H9 (cell line): ENCODE measurements around the gene VTN. TPM values are rescaled to one million over a fixed set of nuclear protein-coding genes. Genes with fewer than 3 reads are reported as not detected.

Source experiments
- DNase-seq: peaks from one replicate; pipeline ENCODE4 v3.0.0-alpha.2; 2017
- H2AFZ ChIP-seq: one replicate; pipeline ENCODE4 v1.6.1; 2013; ENCODE audit warnings: mild to moderate bottlenecking, low read length, control low read depth, moderate library complexity
- H2AK5ac ChIP-seq: 2 replicates; pipeline ENCODE4 v1.6.1; 2013; ENCODE audit warnings: low read length, control low read depth, mixed read lengths; ENCODE audit not compliant: insufficient read length
- H2BK120ac ChIP-seq: one replicate; pipeline ENCODE4 v1.6.1; 2013; ENCODE audit warnings: low read depth, mild to moderate bottlenecking, low read length, control low read depth, inconsistent platforms; ENCODE audit not compliant: poor library complexity, severe bottlenecking
- H2BK12ac ChIP-seq: 2 replicates; pipeline ENCODE4 v1.6.1; 2013; ENCODE audit warnings: low read length, control low read depth, mixed read lengths, low read depth; ENCODE audit not compliant: insufficient read length
- H2BK15ac ChIP-seq: 2 replicates; pipeline ENCODE4 v1.6.1; 2013; ENCODE audit warnings: low read depth, low read length, control low read depth
- H2BK20ac ChIP-seq: one replicate; pipeline ENCODE4 v1.6.1; 2013; ENCODE audit warnings: low read depth, mild to moderate bottlenecking, low read length, control low read depth, inconsistent platforms; ENCODE audit not compliant: poor library complexity, severe bottlenecking
- H2BK5ac ChIP-seq: 2 replicates; pipeline ENCODE4 v1.6.1; 2013; ENCODE audit warnings: low read length, control low read depth, mixed read lengths; ENCODE audit not compliant: insufficient read length
- H3K14ac ChIP-seq: 2 replicates; pipeline ENCODE4 v1.6.1; 2013; ENCODE audit warnings: low read length, control low read depth; ENCODE audit not compliant: insufficient read depth
- H3K18ac ChIP-seq: 2 replicates; pipeline ENCODE4 v1.6.1; 2013; ENCODE audit warnings: low read depth, mild to moderate bottlenecking, mixed read lengths, low read length, control low read depth; ENCODE audit not compliant: insufficient read length
- H3K23ac ChIP-seq: 2 replicates; pipeline ENCODE4 v1.6.1; 2013; ENCODE audit warnings: low read length, control low read depth, mixed read lengths, low read depth; ENCODE audit not compliant: insufficient read length
- H3K23me2 ChIP-seq: 2 replicates; pipeline ENCODE4 v1.6.1; 2013; ENCODE audit warnings: low read depth, mild to moderate bottlenecking, mixed read lengths, low read length, control low read depth; ENCODE audit not compliant: insufficient read length, poor library complexity, severe bottlenecking
- H3K27ac ChIP-seq: 2 replicates; pipeline ENCODE4 v1.5.1; 2013; ENCODE audit warnings: low read length, control low read depth, mixed read lengths, low read depth; ENCODE audit not compliant: insufficient read length
- H3K27me3 ChIP-seq: 2 replicates; pipeline ENCODE4 v1.6.1; 2013; ENCODE audit warnings: low read length, control low read depth, inconsistent platforms; ENCODE audit not compliant: insufficient read depth
- H3K4ac ChIP-seq: 2 replicates; pipeline ENCODE4 v1.6.1; 2013; ENCODE audit warnings: low read depth, mild to moderate bottlenecking, control low read depth, inconsistent platforms, low read length, moderate library complexity
- H3K4me1 ChIP-seq: 2 replicates; pipeline ENCODE4 v1.6.1; 2013; ENCODE audit warnings: low read length, control low read depth, inconsistent platforms; ENCODE audit not compliant: insufficient read depth
- H3K4me2 ChIP-seq: 2 replicates; pipeline ENCODE4 v1.6.1; 2013; ENCODE audit warnings: low read length, control low read depth, mixed read lengths; ENCODE audit not compliant: insufficient read length, insufficient read depth
- H3K56ac ChIP-seq: 2 replicates; pipeline ENCODE4 v1.6.1; 2013; ENCODE audit warnings: low read depth, mild to moderate bottlenecking, mixed read lengths, low read length, control low read depth; ENCODE audit not compliant: insufficient read length
- H3K79me1 ChIP-seq: 2 replicates; pipeline ENCODE4 v1.6.1; 2013; ENCODE audit warnings: low read depth, mild to moderate bottlenecking, moderate library complexity, low read length, control low read depth, inconsistent platforms; ENCODE audit not compliant: insufficient read depth, poor library complexity, severe bottlenecking
- H3K79me2 ChIP-seq: 2 replicates; pipeline ENCODE4 v1.6.1; 2013; ENCODE audit warnings: low read length, control low read depth, inconsistent platforms; ENCODE audit not compliant: insufficient read depth
- H3K9ac ChIP-seq: 2 replicates; pipeline ENCODE4 v1.6.1; 2013; ENCODE audit warnings: low read length, control low read depth, mixed read lengths; ENCODE audit not compliant: insufficient read length; ENCODE audit errors: extremely low read depth
- H3K9me3 ChIP-seq: one replicate; pipeline ENCODE4 v1.6.1; 2013; ENCODE audit warnings: low read depth, low read length, inconsistent platforms; ENCODE audit not compliant: control insufficient read depth
- H3T11ph ChIP-seq: one replicate; pipeline ENCODE4 v1.6.1; 2013; ENCODE audit warnings: mild to moderate bottlenecking, low read length, control low read depth, inconsistent platforms
- H4K20me1 ChIP-seq: one replicate; pipeline ENCODE4 v1.6.1; 2013; ENCODE audit not compliant: control insufficient read depth, insufficient read length, insufficient read depth
- H4K5ac ChIP-seq: 2 replicates; pipeline ENCODE4 v1.6.1; 2013; ENCODE audit warnings: low read depth, mild to moderate bottlenecking, mixed read lengths, low read length, control low read depth; ENCODE audit not compliant: insufficient read length
- H4K8ac ChIP-seq: replicated peaks from 2 replicates; pipeline ENCODE4 v1.6.1; 2013; ENCODE audit warnings: low read length, control low read depth, mixed read lengths, low read depth; ENCODE audit not compliant: insufficient read length
- H4K91ac ChIP-seq: 2 replicates; pipeline ENCODE4 v1.6.1; 2013; ENCODE audit warnings: low read depth, mild to moderate bottlenecking, moderate library complexity, mixed read lengths, low read length, control low read depth; ENCODE audit not compliant: insufficient read length
- H3K27ac Mint-ChIP-seq, 3 experiments: 2 replicates in 2 of 3; 3 replicates in 1 of 3; pipeline ENCODE4 v1.8.0; 2020 to 2021; ENCODE audit warnings: mixed read lengths in 3 of 3, mild to moderate bottlenecking in 1 of 3, moderate library complexity in 1 of 3
- H3K27me3 Mint-ChIP-seq: 2 replicates; pipeline ENCODE4 v1.8.0; 2021; ENCODE audit warnings: low read depth, mild to moderate bottlenecking, moderate library complexity, mixed read lengths
- H3K36me3 Mint-ChIP-seq, 3 experiments: 2 replicates in 2 of 3; 3 replicates in 1 of 3; pipeline ENCODE4 v1.8.0; 2020 to 2021; ENCODE audit warnings: low read depth in 3 of 3, mixed read lengths in 3 of 3; ENCODE audit not compliant: insufficient read depth in 1 of 3
- H3K4me1 Mint-ChIP-seq, 2 experiments: 2 replicates each; pipeline ENCODE4 v1.8.0; 2020; ENCODE audit warnings: mixed read lengths in 2 of 2
- H3K4me3 Mint-ChIP-seq, 2 experiments: 2 replicates in 1 of 2; 3 replicates in 1 of 2; pipeline ENCODE4 v1.8.0; 2020 to 2021; ENCODE audit warnings: mild to moderate bottlenecking in 2 of 2, mixed read lengths in 2 of 2, moderate library complexity in 1 of 2
- H3K9me3 Mint-ChIP-seq, 2 experiments: 2 replicates in 1 of 2; 3 replicates in 1 of 2; pipeline ENCODE4 v1.8.0; 2020; ENCODE audit warnings: mild to moderate bottlenecking in 2 of 2, mixed read lengths in 2 of 2, moderate library complexity in 1 of 2
- CTCF ChIP-seq: fragments of 200-600 bp; sonication (generic); conservative IDR thresholded peaks from 3 replicates; pipeline ENCODE4 v1.8.0; 2021; ENCODE audit warnings: antibody characterized with exemption, mild to moderate bottlenecking
- WGBS: extraction: QIAGEN DNeasy Blood & Tissue Kit; methylation state at CpG from one replicate; pipeline ENCODE4 v1.1.7; 2013; ENCODE audit warnings: missing lambda C conversion rate, low lambda C conversion rate, mixed read lengths; ENCODE audit not compliant: insufficient read length; ENCODE audit errors: extremely low coverage; 5-methylcytosine and 5-hydroxymethylcytosine counted together
- total RNA-seq: library from RNA; stranded (reverse); gene quantifications from 2 replicates; pipeline ENCODE4 v1.2.1, GENCODE V29; 2021

VTN gene
- total RNA-seq, 1 experiment from 2014 or later, result not detected

GRCh38 chr17:28385037-28385400 lies 14.9 kb upstream of the VTN start:
- Histone ChIP-seq H3K23ac (no peak overlapping the region), H3K79me2 (no peaks in the 10 kb centered on the region), H3K27me3 (peaks cover 13% of the 10 kb centered on the region; the same call in 1 of the 2 replicates), H3K23me2 (peaks cover 12% of the 10 kb centered on the region), H3K14ac (no peak overlapping the region; the same call in 1 of the 2 replicates), H4K20me1 (no peaks in the 10 kb centered on the region), H3K79me1 (no peaks in the 10 kb centered on the region), H4K91ac (no peak overlapping the region), H4K5ac (no peak overlapping the region), H2BK15ac (no peak overlapping the region), H2AK5ac (no peak overlapping the region), H3K56ac (no peak overlapping the region), H4K8ac (no peak overlapping the region), H2AFZ (no peak overlapping the region), H3K4ac (no peak overlapping the region), H2BK12ac (no peak overlapping the region), H3K18ac (no peak overlapping the region), H2BK5ac (no peak overlapping the region), H3K4me2 (peak overlapping the region; percentile 44), H2BK20ac (no peak overlapping the region), H3T11ph (no peak overlapping the region), H3K27ac (no peak overlapping the region), H3K9ac (no peak overlapping the region), H2BK120ac (no peak overlapping the region), H3K9me3 (no peaks in the 10 kb centered on the region), H3K4me1 (no peaks in the 10 kb centered on the region)
- no peaks in the 10 kb centered on the region; a peak in 1 of 5 replicates for H3K9me3 Mint-ChIP-seq
- peaks cover 0 to 2% (median 0%) of the 10 kb centered on the region in 3 experiments; a peak in 2 of 7 replicates for H3K36me3 Mint-ChIP-seq
- no CpG with 5 or more reads among the region's 29 CpGs for WGBS
- H3K4me3 Mint-ChIP-seq, result peak overlapping the region; percentile 64 to 83
- peaks cover 4 to 10% of the 10 kb centered on the region in 2 experiments; a peak in 3 of 4 replicates for H3K4me1 Mint-ChIP-seq
- peaks cover 80% of the 10 kb centered on the region for H3K27me3 Mint-ChIP-seq
- no peak overlapping the region for H3K27ac Mint-ChIP-seq
- TF ChIP-seq CTCF, result no peak
- peak; percentile 62 for DNase-seq
